HG02588 (cell line): Measurements from ENCODE around the gene TMEM185B.
"Not testable (repeated sequence)": the region's sequence is repeated elsewhere in the genome, so short reads cannot be mapped to it uniquely, and the experiment has no call there.

Experiments
- ATAC-seq: cut with Tn5 transposase; IDR thresholded peaks from one replicate; pipeline ENCODE4 v1.9.1; 2021; ENCODE audit warnings: mild to moderate bottlenecking, moderate library complexity; ENCODE audit not compliant: unreplicated experiment

TMEM185B gene

GRCh38 chr2:120209427-120210269 lies 13.6 kb downstream of the TMEM185B start:
- ATAC-seq, result no peak

DNA sequence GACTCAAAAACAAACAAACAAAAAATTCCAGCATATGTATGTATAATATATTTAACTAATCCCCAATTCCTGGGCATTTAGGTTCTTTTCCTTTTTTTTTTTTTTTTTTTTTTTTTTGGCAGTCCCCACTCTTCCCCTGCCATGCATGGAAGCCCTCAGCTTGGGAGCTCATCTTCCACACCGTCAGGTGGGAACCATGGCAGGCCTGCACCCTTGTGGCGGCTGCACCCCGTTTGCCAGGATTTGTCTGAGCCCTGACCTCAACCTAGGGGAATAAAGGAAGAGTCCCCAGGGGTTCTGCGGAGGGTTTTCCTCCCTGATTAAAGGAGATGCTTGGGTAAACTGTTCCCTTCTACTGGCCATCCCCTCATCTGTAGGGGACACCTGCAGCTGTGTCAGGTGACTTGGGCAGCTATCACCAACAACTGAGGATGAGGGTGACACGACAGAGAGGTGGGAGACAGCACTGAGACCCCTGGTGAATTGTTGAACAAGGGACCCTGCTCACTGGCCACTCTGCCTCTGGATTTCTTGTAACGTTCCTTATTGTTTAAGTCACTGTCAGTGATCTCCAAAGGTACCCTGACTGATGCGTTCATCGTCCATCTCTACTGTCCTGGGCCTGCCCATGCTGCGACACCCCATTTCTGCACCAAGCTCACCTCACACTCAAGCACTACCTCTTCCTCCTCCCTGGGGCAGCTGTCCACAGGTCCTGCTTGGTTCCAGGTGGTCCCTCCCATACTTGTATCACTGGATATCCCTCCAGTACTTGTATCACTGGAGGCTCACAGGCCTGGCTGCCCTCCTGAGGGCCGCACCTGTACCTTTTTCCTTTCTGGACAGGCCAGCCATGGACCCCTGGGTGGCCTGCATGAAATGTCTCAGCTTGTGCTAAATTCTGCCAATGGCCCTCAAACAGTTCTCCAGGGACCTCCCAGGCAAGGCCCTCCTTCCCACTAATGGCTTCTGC lies 14.5 kb downstream of the TMEM185B start:
- ATAC-seq, result no peak

DNA sequence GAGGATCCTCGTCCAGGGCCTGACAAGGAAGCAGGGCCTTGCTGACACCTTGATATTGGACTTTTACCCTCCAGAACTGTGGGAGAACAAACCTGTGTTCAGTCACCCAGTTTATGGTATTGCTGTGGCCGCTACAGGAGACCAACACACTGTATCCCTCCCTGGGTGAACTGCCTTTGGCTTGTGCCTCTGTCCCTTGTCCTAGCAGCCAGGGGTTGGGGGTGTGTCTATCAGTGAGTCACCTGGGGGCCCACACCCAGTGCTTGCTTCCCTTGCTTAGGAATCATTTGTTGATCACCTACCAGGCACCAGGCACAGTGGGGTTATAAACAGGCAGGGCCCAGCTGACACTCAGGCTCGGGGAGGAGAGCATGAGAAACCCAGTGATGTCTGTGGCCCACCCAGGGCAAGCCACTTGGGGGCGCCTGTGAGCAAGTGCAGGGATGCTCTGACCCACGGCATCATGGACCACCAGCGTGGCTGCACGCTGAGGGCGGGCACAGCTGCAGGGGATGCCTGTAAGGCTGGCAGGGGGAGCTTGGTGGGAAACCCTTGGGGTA lies 17.1 kb downstream of the TMEM185B start:
- no peak for ATAC-seq

- ATAC-seq, result no peak
These were observed 18.1 kb downstream of the TMEM185B start for GRCh38 chr2:120204945-120205670.

GRCh38 chr2:120204417-120204816 lies 18.8 kb downstream of the TMEM185B start:
- ATAC-seq, result no peak

DNA sequence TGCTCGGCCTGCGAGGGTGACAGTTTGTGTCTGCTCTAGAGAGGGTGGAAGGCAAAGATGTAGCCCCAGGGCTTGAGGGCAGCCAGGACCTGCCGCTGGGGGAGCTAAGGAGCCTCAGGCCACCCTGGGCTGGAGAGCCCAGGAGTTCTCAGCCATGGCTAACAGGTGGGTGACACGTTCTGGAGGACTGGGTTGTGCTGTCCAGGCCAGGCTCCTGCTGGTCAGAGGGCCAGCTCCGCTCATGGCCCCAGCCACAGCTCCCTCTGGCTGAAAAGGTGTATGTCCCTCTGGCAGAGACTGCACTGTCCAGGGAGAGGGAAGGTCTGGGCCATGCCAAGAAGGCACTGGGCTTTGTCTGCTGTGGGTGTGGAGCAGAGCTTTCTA lies 19.2 kb downstream of the TMEM185B start:
- ATAC-seq, result no peak

DNA sequence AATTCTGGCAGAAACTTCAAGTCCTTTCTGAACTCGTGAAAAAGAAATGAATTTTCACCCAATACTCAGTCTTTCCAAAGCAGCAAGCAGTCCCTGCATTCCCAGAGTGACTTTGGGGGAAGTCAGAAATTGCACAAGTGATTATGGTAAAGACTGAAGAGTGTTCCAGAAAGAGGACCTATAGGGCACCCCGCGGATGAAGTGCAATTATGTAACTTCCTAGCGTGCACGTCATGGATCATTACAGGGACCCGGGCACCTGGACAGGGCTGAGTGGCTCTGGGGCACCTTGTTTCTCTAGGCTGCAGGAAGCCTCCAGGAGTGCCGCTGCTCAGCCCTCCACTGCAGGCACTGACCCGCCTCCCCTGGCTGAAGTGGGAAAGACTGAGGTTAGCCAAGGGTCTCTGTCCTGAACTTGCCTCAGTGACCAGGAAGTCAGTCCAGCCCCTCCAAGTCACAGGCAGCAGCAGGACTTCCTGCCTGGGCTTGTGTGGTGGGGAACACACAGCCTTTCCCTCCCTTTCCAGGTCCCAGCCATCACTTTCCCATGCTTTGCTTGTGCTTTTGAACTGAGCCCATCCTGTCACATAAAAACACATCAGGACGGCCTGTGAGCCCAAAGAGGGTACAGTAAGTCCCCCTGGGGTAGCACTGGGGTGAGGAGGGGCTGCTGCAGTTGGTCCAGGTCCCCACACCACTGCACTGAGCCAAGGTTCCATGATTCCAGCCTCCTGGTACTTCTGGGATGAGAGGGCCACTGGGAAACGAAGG lies 19.8 kb downstream of the TMEM185B start:
- ATAC-seq, result no peak

- ATAC-seq, result not testable (repeated sequence)
These were observed 23.3 kb downstream of the TMEM185B start for GRCh38 chr2:120199817-120200459.

GRCh38 chr2:120195553-120195952 lies 27.6 kb downstream of the TMEM185B start:
- no peak for ATAC-seq

GRCh38 chr2:120192280-120192679 lies 30.9 kb downstream of the TMEM185B start:
- ATAC-seq, result no peak

- no peak for ATAC-seq
These were observed 34.0 kb downstream of the TMEM185B start for GRCh38 chr2:120189189-120189588.

GRCh38 chr2:120182019-120182560 lies 41.1 kb downstream of the TMEM185B start:
- ATAC-seq, result no peak

DNA sequence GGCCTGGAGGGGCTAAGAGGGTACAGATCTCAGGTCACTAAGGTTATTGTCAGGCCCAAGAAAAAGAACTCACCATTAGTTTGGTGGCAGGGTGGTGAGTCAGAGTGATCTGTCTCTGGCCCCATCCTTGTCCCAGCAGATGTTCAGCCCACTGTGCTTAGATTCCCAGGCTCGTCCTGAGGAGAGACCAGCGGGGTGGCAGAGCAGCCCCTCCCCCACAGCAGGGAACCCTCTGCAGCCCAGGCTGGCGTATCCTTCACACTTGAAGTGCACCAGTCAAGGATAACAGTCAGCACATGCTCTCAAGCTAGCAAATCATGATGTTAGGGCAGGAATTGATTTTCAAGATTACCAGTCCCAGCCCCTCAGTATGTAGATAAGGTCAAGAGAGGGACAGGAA lies 43.1 kb downstream of the TMEM185B start:
- no peak for ATAC-seq

DNA sequence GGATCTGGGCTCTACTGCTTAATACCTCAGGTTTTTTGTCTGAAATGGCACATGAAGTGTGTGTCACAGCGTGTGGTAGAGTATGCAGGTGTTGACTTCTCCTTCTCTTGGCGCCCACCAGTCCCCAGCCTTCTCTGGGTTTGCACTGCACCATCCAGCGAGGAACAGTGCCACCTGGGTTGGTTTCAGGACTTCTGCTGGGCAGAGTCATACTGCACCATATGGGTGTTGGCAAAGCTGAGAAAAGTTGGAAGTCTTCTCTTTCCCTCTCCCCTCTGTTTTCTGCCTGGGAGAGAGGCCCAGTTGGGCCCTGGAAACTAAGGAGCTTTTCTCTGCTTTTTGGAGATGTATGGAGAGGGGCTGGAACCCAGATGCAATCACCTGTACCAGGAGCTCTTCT lies 43.8 kb downstream of the TMEM185B start:
- no peak for ATAC-seq

GRCh38 chr2:120177973-120178372 lies 45.2 kb downstream of the TMEM185B start:
- ATAC-seq, result no peak

DNA sequence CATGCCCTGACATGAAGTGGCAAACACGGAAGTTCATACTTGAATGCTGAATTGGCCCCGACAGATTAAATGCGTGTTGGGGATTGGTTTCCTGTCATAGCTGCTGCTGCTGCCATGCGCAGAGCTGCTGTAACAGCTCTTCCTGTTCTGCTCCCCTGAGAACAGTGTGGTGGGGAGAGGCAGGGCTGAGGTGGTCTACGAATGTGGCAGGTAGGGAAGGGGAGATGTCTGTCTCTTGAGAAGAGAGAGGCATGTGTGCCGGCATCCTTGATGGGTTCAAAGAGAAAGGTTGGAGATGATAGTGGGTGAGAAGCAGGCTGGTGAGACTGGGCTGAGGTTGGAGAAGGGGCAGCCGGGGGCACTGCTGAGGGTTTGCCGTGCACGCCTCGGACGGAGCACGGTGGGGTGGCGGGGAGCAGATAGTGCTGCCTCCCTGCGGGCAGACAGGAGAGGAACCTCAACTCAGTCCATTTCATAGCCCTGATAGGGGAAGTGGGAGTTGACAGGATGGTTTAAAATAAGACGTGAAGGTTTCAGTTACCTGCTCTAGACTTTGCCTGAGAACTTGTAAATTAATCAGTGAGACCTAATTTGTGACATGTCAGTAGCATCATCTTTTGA lies 46.1 kb downstream of the TMEM185B start:
- peak; percentile 95 for ATAC-seq

DNA sequence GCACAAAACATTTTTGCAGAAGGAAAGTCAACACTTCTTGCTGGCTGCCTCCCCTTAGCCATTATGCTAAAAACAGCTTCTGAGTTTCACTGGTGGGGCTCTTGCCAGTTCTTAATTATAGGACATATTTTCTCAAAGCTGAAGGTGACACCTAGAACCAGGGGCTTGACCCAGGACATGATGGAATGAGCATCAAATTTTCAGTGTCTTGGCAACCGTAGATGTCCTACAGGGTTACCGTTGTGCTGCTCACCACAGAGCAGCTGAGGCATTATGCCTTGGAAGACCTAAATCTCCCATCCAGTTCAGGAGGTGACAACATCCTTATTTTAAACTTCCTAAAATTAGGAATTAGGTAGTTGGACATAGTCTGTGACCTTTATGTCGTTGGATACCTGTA lies 46.7 kb downstream of the TMEM185B start:
- ATAC-seq, result no peak

- no peak for ATAC-seq
These were observed 48.1 kb downstream of the TMEM185B start for GRCh38 chr2:120174963-120175581.
